GM19467 (cell line): ENCODE results near the gene GATAD2B.
A peak's percentile ranks its signal among the peaks of the same experiment; 100 is the strongest.

ENCODE experiments used
- ATAC-seq: cut with Tn5 transposase; IDR thresholded peaks from one replicate; pipeline ENCODE4 v1.9.1; 2021; ENCODE audit warnings: mild to moderate bottlenecking, moderate library complexity; ENCODE audit not compliant: unreplicated experiment

The GATAD2B gene

GRCh38 chr1:153922972-153923925 lies at the start of gene GATAD2B:
Gene GATAD2B (minus strand): TSS chr1:153922972. CDS start chr1:153828347, 94,625 bp downstream.
- peak; percentile 93 for ATAC-seq

- ATAC-seq = no peak
Observed at GRCh38 chr1:153970346-153970745, 47.6 kb upstream of the GATAD2B start.

GRCh38 chr1:153968972-153969371 lies 46.2 kb upstream of the GATAD2B start:
- no peak for ATAC-seq

- ATAC-seq = no peak
Observed at GRCh38 chr1:153968408-153968807, 45.6 kb upstream of the GATAD2B start.

GRCh38 chr1:153968000-153968363 lies 45.2 kb upstream of the GATAD2B start:
- ATAC-seq = no peak

GRCh38 chr1:153967107-153967999 lies 44.6 kb upstream of the GATAD2B start, which contains the start of gene CREB3L4:
Gene CREB3L4 (plus strand): TSS chr1:153967902. CDS start chr1:153968526, 624 bp downstream.
- peak; percentile 59 for ATAC-seq

GRCh38 chr1:153963850-153964331 lies 41.1 kb upstream of the GATAD2B start:
- peak; percentile 2 for ATAC-seq

- ATAC-seq = peak; percentile 41
Observed at GRCh38 chr1:153963030-153963849, 40.5 kb upstream of the GATAD2B start, which contains the start of gene SLC39A1. Gene SLC39A1 (minus strand): TSS chr1:153963537. CDS start chr1:153962715, 822 bp downstream.

- ATAC-seq = no peak
Observed at GRCh38 chr1:153962088-153963029, 39.6 kb upstream of the GATAD2B start.

- no peak for ATAC-seq
Observed at GRCh38 chr1:153961421-153961820, 38.6 kb upstream of the GATAD2B start.

GRCh38 chr1:153960206-153960605 lies 37.4 kb upstream of the GATAD2B start:
- ATAC-seq = no peak

- no peak for ATAC-seq
Observed at GRCh38 chr1:153959454-153959853, 36.7 kb upstream of the GATAD2B start.

GRCh38 chr1:153958961-153959260 lies 36.1 kb upstream of the GATAD2B start:
- ATAC-seq = no peak

GRCh38 chr1:153958111-153958960 lies 35.6 kb upstream of the GATAD2B start, which contains the start of gene CRTC2:
Gene CRTC2 (minus strand): TSS chr1:153958612. CDS start chr1:153958497, 115 bp downstream.
- peak; percentile 77 for ATAC-seq

- ATAC-seq = peak; percentile 14
Observed at GRCh38 chr1:153957744-153958110, 35.0 kb upstream of the GATAD2B start.

GRCh38 chr1:153956997-153957715 lies 34.4 kb upstream of the GATAD2B start:
- ATAC-seq = no peak

- no peak for ATAC-seq
Observed at GRCh38 chr1:153954826-153955225, 32.1 kb upstream of the GATAD2B start.
